Spinal cord (tissue), 10 donors: ENCODE data around the gene PERM1. TPM values are rescaled to one million over a fixed set of nuclear protein-coding genes. Genes with fewer than 3 reads are reported as not detected.
"Not testable (repeated sequence)": the region's sequence is repeated elsewhere in the genome, so short reads cannot be mapped to it uniquely, and the experiment has no call there.

Source experiments
- DNase-seq, 6 donors: peaks; one replicate each; pipeline versions ENCODE4 v3.0.0 to v3.0.0-alpha.2; 2013 to 2015; ENCODE audit warnings: low spot score in 6 of 6, low read depth in 4 of 6
- H3K27ac ChIP-seq: one replicate; pipeline ENCODE4 v1.5.1; 2013; ENCODE audit warnings: low read depth, low read length, control low read depth
- H3K27me3 ChIP-seq: one replicate; pipeline ENCODE4 v1.6.1; 2013; ENCODE audit warnings: low read length; ENCODE audit not compliant: control insufficient read depth, insufficient read depth
- H3K36me3 ChIP-seq: one replicate; pipeline ENCODE4 v1.6.1; 2013; ENCODE audit warnings: low read length; ENCODE audit not compliant: control insufficient read depth, insufficient read depth
- H3K4me1 ChIP-seq: one replicate; pipeline ENCODE4 v1.6.1; 2013; ENCODE audit warnings: low read length; ENCODE audit not compliant: control insufficient read depth, insufficient read depth
- H3K4me3 ChIP-seq: one replicate; pipeline ENCODE4 v1.5.1; 2013; ENCODE audit warnings: low read depth, low read length, control low read depth
- H3K9me3 ChIP-seq: one replicate; pipeline ENCODE4 v1.6.1; 2013; ENCODE audit warnings: low read length; ENCODE audit not compliant: control insufficient read depth, insufficient read depth
- WGBS: methylation state at CpG from one replicate; pipeline ENCODE4 v1.1.5; 2013; ENCODE audit warnings: missing lambda C conversion rate; ENCODE audit not compliant: insufficient coverage; 5-methylcytosine and 5-hydroxymethylcytosine counted together
- polyA plus RNA-seq, 2 donors: library from polyadenylated mRNA; unstranded; fragments of 120-200 nt; gene quantifications; one replicate each; pipeline ENCODE4 v1.2.1, GENCODE V29; 2013; ENCODE audit not compliant: insufficient read length in 2 of 2
- total RNA-seq, 2 donors: library from RNA; depleted of rRNA in 1 of 2; stranded (reverse); fragments of 120-200 nt in 1 of 2; fragments of >200 nt in 1 of 2; gene quantifications; one replicate each; pipeline versions ENCODE4 v1.2.3 to v1.2.4, GENCODE V29; 2013 to 2014
- donor health status: healthy.

PERM1 gene
- total and polyA plus RNA-seq, 4 donors: 0.39 TPM; not detected in 3

DNA sequence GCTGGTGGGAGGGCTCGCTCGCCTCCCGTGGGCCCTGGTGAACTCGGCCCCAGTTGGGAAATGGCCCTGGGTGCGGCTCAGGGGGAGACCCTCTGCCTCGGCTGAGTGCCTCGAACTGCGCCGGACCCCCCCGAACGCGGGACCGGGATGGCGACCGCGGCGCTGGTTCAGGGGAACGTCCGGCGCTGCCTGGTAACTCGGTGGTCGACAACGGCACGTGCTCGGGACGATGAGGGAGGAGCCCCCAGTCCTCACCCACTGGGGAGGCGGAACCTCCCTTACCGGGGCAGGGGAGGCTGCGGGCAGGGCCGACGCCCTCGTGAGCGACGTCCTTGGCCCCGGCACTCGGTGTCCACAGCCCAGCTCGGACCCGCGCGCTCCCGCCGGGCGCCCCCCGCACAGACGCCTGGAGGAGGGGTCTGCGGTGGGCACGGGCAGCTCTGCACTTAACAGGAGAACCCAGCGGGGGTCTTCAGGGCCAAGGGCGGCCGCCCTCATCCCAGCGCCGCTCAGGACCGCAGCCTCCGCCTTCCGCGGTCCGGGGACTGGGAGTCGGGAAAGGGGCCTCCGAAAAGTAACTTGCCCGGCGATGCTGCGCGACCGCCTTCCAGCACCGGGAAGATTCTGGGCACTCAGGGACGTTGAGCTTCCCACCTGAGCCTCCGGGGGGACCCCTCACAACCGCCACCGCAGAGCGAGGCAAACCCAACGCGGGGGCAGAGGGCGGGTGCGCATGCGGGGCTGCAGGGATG, 16.3 kb upstream of the PERM1 start:
- Histone ChIP-seq H3K4me1 (peaks cover 48% of the 10 kb centered on the region), H3K4me3 (peak overlapping the region; percentile 32), H3K27me3 (peaks cover 3% of the 10 kb centered on the region), H3K36me3 (peaks cover 27% of the 10 kb centered on the region), H3K9me3 (no peaks in the 10 kb centered on the region), H3K27ac (no peak overlapping the region)
- 9% methylated on average over 72 of the region's 75 CpGs for WGBS
- peak in 2 of 6 donors; percentile 80 to 84 for DNase-seq

DNA sequence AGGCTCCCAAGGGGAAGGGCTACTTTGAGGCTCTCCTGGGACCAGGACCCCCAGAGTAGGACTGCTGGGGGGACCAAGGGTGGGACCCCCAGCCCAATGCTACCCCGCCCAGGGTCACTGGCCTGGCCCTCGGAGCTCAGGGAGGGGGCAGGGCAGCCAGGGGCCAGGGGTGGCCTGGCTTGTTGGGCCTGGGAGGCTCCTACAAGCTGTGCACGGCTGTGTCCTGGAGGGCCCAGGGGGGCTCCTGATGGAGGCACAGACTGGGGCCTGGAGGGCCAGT, 15.8 kb upstream of the PERM1 start:
- Histone ChIP-seq H3K27ac (no peak overlapping the region), H3K36me3 (peaks cover 22% of the 10 kb centered on the region), H3K9me3 (no peaks in the 10 kb centered on the region), H3K27me3 (peaks cover 3% of the 10 kb centered on the region), H3K4me3 (peak overlapping the region; percentile 5), H3K4me1 (peaks cover 48% of the 10 kb centered on the region)
- no peak for DNase-seq
- WGBS: 55% methylated on average over 3 of the region's 3 CpGs

DNA sequence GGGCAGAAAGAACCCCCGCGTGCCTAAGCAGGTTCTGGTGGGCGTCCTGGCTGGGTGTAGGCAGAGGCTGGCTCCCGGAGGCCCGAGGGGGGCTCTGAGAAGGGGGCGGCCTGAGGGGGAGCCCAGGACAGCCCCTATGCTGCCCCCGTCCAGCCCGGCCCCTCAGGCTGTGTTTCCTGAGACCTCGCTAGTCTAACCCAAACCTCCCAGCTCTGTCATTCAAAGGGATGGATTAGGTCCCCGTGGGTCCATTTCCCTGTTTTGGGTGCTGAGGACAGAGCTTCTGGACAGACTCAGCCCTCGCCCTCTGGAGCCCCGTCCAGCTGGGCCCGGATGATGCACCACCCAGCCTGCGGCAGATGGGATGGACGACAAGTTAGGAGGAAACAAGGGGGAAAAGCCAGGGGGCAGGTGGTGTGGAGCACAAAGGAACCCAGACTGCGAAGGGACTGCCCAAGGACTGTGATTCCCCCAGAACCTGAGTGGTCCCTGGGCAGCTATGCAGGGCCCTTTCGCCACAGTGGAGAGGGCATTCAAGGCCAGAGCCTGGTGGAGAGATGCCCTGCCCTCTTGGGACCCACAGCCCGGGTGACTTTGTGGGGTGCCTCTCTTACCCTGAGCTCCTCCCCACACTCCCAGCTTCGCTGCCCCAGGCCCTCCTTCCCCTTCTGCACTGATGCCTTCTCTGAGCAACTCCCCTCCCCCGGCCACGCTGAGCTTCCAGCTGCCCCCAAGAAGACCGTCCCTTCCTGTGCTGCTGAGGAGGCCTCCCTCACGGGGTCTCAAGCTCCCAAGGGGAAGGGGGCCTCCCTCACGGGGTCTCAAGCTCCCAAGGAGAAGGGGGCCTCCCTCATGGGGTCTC, 15.2 kb upstream of the PERM1 start:
- H3K36me3 ChIP-seq: peaks cover 22% of the 10 kb centered on the region
- no peak for DNase-seq
- H3K27me3 ChIP-seq: peaks cover 3% of the 10 kb centered on the region
- H3K4me3 ChIP-seq: peak overlapping the region; percentile 5
- peaks cover 44% of the 10 kb centered on the region for H3K4me1 ChIP-seq
- H3K9me3 ChIP-seq: no peaks in the 10 kb centered on the region
- H3K27ac ChIP-seq: no peak overlapping the region
- WGBS: 58% methylated on average over 24 of the region's 24 CpGs

DNA sequence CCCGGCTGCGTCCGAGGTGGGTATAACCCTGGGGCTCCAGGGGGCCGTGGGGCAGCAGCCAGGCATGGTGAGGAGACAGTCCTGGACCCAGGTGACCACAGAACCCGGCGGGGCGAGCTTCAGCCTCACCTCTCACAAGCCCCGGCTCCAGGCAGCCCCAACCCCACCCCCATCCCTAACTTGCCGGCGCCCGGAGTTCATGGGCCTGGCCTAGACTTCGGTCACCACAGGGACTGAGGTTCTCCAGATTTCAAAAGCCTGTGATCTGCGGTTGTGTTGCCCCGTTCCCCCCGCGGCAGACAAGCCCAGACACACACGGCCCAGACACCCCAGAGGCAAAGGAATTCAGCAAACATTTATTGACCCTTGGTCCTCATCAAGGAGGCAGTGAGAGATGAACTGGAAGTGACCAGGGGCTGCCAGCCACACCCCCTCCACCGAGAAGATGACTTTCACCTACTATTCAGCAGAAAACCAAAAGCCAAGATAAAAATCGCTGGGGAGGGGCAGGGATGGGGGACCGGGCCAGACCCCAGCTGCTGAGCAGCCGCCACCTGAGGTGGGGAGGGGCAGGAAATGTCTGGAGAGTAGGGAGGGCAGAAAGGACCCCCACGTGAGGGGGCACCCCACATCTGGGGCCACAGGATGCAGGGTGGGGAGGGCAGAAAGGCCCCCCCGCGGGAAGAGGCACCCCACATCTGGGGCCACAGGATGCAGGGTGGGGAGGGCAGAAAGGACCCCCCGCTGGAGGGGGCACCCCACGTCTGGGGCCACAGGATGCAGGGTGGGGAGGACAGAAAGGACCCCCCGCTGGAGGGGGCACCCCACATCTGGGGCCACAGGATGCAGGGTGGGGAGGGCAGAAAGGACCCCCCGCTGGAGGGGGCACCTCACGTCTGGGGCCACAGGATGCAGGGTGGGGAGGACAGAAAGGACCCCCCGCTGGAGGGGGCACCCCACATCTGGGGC, 14.1 kb upstream of the PERM1 start:
- 40% methylated on average over 20 of the region's 30 CpGs for WGBS
- Histone ChIP-seq H3K27ac (no peak overlapping the region), H3K36me3 (peaks cover 22% of the 10 kb centered on the region), H3K9me3 (no peaks in the 10 kb centered on the region), H3K27me3 (peaks cover 3% of the 10 kb centered on the region), H3K4me1 (peaks cover 36% of the 10 kb centered on the region), H3K4me3 (no peak overlapping the region)
- no peak for DNase-seq

DNA sequence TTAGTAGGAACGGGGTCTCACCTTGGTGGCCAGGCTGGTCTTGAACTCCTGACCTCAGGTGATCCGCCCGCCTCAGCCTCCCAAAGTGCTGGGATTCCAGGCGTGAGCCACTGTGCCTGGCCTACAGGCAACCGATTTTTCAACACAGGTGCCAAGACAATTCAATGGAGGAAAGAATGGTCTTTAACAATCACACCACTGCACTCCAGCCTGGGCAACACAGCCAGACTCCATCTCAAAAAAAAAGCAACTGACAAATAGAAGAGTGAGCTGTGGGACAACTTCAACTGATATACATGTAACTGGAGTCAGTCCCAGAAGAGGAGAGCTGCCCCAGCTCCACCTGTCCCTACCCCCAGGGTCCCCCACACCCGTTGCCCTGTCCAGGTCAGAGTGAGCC, 12.7 kb upstream of the PERM1 start:
- Histone ChIP-seq H3K4me1 (peaks cover 29% of the 10 kb centered on the region), H3K36me3 (peaks cover 22% of the 10 kb centered on the region)
- DNase-seq, H3K4me3 ChIP-seq, H3K27me3 ChIP-seq, H3K27ac ChIP-seq, H3K9me3 ChIP-seq: not testable (repeated sequence)
- WGBS: 80% methylated on average over 6 of the region's 6 CpGs

DNA sequence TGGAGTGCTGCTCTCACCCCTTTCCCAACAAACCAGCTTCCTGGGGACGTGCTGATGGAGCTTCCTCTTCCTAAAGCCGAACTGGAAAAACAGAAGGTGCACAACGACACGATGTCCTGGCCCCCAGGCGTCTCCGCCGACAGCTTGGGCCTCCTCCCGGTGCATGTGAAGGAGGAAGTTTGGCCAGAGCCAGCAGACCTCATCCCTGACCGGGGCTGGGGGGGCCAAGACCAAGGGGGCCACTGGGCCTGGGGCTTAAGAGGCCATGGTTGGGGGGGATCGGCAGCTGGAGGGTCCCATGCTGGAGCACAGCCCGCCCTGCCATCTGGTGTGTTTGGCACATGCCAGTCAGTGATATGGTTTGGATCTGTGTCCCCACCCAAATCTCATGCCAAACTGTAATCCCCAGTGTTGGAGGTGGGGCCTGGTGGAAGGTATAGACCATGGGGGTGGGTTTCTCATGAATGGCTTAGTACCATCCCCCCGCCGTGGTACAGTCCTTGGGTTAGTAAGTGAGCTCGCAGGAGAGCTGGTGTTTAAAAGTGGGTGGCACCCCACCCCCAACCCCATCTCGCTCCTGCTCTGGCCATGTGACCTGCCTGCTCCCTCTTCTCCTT, 11.6 kb upstream of the PERM1 start:
- Histone ChIP-seq H3K36me3 (peaks cover 22% of the 10 kb centered on the region), H3K27ac (no peak overlapping the region), H3K9me3 (no peaks in the 10 kb centered on the region), H3K4me1 (peaks cover 26% of the 10 kb centered on the region), H3K4me3 (no peak overlapping the region), H3K27me3 (peaks cover 3% of the 10 kb centered on the region)
- no peak for DNase-seq
- WGBS: 91% methylated on average over 5 of the region's 15 CpGs

DNA sequence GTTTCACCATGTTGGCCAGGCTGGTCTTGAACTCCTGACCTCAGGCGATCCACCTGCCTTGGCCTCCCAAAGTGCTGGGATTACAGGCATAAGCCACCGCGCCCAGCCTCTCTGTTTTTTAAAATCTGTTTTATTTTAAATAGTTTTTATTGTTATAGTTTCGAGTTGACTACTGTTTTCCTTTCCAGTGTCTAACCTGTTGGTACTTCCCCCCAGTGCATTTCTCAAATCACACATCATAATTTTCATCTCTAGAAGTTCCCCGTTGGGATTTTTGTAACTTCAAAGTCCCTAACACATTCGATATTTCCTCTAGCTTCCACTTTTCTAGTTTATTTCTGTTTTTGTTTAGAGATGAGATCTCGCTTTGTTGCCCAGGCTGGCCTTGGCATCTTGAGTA, 10.5 kb upstream of the PERM1 start:
- H3K27me3 ChIP-seq: no peaks in the 10 kb centered on the region
- no peak for DNase-seq
- H3K36me3 ChIP-seq: peaks cover 11% of the 10 kb centered on the region
- no peak overlapping the region for H3K27ac ChIP-seq
- H3K9me3 ChIP-seq: no peaks in the 10 kb centered on the region
- H3K4me3 ChIP-seq: no peak overlapping the region
- no CpG with 5 or more reads among the region's 7 CpGs for WGBS
- H3K4me1 ChIP-seq: peaks cover 14% of the 10 kb centered on the region

DNA sequence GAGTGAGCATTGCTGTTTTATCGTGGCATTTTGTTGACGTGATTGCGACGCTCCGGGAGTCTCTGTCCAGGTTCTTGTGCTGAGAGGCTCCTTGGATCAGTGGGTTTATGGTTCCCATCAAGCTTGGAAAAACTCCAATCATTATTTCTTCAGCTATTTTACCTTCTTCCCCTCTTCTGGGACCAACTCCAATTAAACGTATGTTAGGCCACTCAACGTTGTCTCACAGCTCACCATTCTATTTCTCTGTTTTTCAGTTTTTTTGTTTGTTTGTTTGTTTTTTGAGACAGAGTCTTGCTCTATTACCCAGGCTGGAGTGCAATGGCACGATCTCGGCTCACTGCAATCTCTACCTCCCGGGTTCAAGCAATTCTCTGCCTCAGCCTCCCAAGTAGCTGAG, 10.0 kb upstream of the PERM1 start:
- H3K27ac ChIP-seq: no peak overlapping the region
- 100% methylated on average over 4 of the region's 10 CpGs for WGBS
- no peak overlapping the region for H3K4me3 ChIP-seq
- no peaks in the 10 kb centered on the region for H3K27me3 ChIP-seq
- DNase-seq: no peak
- peaks cover 6% of the 10 kb centered on the region for H3K36me3 ChIP-seq
- peaks cover 10% of the 10 kb centered on the region for H3K4me1 ChIP-seq
- no peaks in the 10 kb centered on the region for H3K9me3 ChIP-seq

DNA sequence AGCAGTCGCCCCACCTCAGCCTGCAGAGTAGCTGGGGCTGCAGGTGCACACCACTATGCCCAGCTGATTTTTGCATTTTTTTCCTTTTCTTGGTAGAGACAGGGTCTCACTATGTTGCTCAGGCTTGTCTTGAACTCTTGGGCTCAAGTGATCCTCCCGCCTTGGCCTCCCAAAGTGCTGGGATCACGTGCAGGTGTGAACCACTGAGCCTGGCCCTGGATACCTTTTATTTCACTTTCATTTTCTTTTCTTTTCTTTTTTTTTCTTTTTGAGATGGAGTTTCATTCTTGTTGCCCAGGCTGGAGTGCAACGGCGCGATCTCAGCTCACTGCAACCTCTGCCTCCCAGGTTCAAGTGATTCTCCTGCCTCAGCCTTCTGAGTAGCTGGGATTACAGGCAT, 9.4 kb upstream of the PERM1 start:
- not testable (repeated sequence) for H3K9me3 ChIP-seq, H3K27ac ChIP-seq, H3K27me3 ChIP-seq, DNase-seq, H3K4me3 ChIP-seq, H3K4me1 ChIP-seq, H3K36me3 ChIP-seq
- 90% methylated on average over 2 of the region's 6 CpGs for WGBS
